IMR-90 (cell line): ENCODE data around the gene HOXA10. TPM values are rescaled to one million over a fixed set of nuclear protein-coding genes. Genes with fewer than 3 reads are reported as not detected.

Source experiments
- ATAC-seq: fragments of 200-7000 bp; cut with Tn5 transposase; 2 replicates; pipeline ENCODE4 v1.9.1; 2020; ENCODE audit warnings: low read depth, mild to moderate bottlenecking, moderate library complexity
- BruUV-seq: library from RNA; stranded (reverse); fragments of 400-500 nt; replicated peaks from 2 replicates; lab custom pipeline; 2021; lab: Mats Ljungman, UMichigan
- CTCF ChIA-PET: fragments of 300-600 bp; formaldehyde crosslinking; extraction: SDS; loops from one replicate; lab custom pipeline; 2021; ENCODE audit warnings: antibody characterized with exemption; lab: Yijun Ruan, JAX
- POLR2A ChIA-PET: fragments of 300-600 bp; sonication (Branson Sonifier 250); formaldehyde crosslinking; loops from one replicate; lab custom pipeline; 2022; ENCODE audit warnings: antibody characterized with exemption; ENCODE audit not compliant: unreplicated experiment; lab: Charles Lee
- DNase-seq: peaks from one replicate; pipeline ENCODE4 v3.0.0; 2013
- H2AFZ ChIP-seq: replicated peaks from 2 replicates; pipeline ENCODE3; 2013; ENCODE audit warnings: low read length, mild to moderate bottlenecking; ENCODE audit not compliant: poor library complexity
- H2AK5ac ChIP-seq: 2 replicates; pipeline ENCODE4 v1.6.1; 2013; ENCODE audit warnings: low read depth, low read length, inconsistent platforms
- H2AK9ac ChIP-seq: replicated peaks from 2 replicates; pipeline ENCODE3; 2013; ENCODE audit warnings: mild to moderate bottlenecking, low read depth, low read length, moderate library complexity; ENCODE audit not compliant: poor library complexity
- H2BK120ac ChIP-seq: 2 replicates; pipeline ENCODE4 v1.6.1; 2013; ENCODE audit warnings: low read depth, low read length, inconsistent platforms
- H2BK15ac ChIP-seq: 3 replicates; pipeline ENCODE4 v1.6.1; 2013; ENCODE audit warnings: low read depth, low read length, inconsistent platforms
- H2BK20ac ChIP-seq: 2 replicates; pipeline ENCODE4 v1.6.1; 2013; ENCODE audit warnings: low read depth, mild to moderate bottlenecking, inconsistent platforms, low read length, moderate library complexity
- H2BK5ac ChIP-seq: 2 replicates; pipeline ENCODE4 v1.6.1; 2013; ENCODE audit warnings: mild to moderate bottlenecking, low read depth, low read length, inconsistent platforms; ENCODE audit not compliant: poor library complexity, severe bottlenecking
- H3K14ac ChIP-seq: replicated peaks from 2 replicates; pipeline ENCODE4 v1.6.1; 2013; ENCODE audit warnings: low read depth, low read length, inconsistent platforms
- H3K18ac ChIP-seq: 2 replicates; pipeline ENCODE4 v1.6.1; 2013; ENCODE audit warnings: low read depth, low read length, control low read depth
- H3K23ac ChIP-seq: 2 replicates; pipeline ENCODE4 v1.6.1; 2013; ENCODE audit warnings: low read depth, low read length, inconsistent platforms
- H3K27ac ChIP-seq: 2 replicates; pipeline ENCODE4 v1.5.1; 2013; ENCODE audit warnings: mild to moderate bottlenecking, control low read depth, low read length; ENCODE audit not compliant: insufficient read depth
- H3K27me3 ChIP-seq: 2 replicates; pipeline ENCODE4 v1.6.1; 2013; ENCODE audit warnings: low read length; ENCODE audit not compliant: control insufficient read depth, insufficient read depth
- H3K36me3 ChIP-seq: 2 replicates; pipeline ENCODE4 v1.6.1; 2013; ENCODE audit warnings: low read length, mixed read lengths; ENCODE audit not compliant: control insufficient read depth, insufficient read depth
- H3K4ac ChIP-seq: 2 replicates; pipeline ENCODE4 v1.6.1; 2013; ENCODE audit warnings: low read depth, low read length, inconsistent platforms
- H3K4me1 ChIP-seq: 2 replicates; pipeline ENCODE4 v1.6.1; 2013; ENCODE audit warnings: low read length, mixed read lengths; ENCODE audit not compliant: control insufficient read depth, insufficient read depth
- H3K4me2 ChIP-seq: 2 replicates; pipeline ENCODE4 v1.6.1; 2013; ENCODE audit warnings: low read depth, mild to moderate bottlenecking, control low read depth, low read length, moderate library complexity
- H3K4me3 ChIP-seq: 2 replicates; pipeline ENCODE4 v1.5.1; 2013; ENCODE audit warnings: low read depth, mild to moderate bottlenecking, control low read depth, low read length, moderate library complexity; ENCODE audit not compliant: insufficient read depth
- H3K56ac ChIP-seq: 2 replicates; pipeline ENCODE4 v1.6.1; 2013; ENCODE audit warnings: low read length, inconsistent platforms; ENCODE audit not compliant: insufficient read depth; ENCODE audit errors: extremely low read depth
- H3K79me1 ChIP-seq, 2 experiments: 2 replicates each; pipeline ENCODE4 v1.6.1; 2013; ENCODE audit warnings: low read length in 2 of 2, inconsistent platforms in 1 of 2, low read depth in 1 of 2
- H3K9ac ChIP-seq: 2 replicates; pipeline ENCODE4 v1.6.1; 2013; ENCODE audit warnings: low read depth, low read length, control low read depth
- H3K9me1 ChIP-seq: 2 replicates; pipeline ENCODE4 v1.6.1; 2013; ENCODE audit warnings: low read length, inconsistent platforms; ENCODE audit not compliant: insufficient read depth
- H3K9me3 ChIP-seq: 2 replicates; pipeline ENCODE4 v1.6.1; 2013; ENCODE audit warnings: low read length; ENCODE audit not compliant: control insufficient read depth, insufficient read depth
- H4K20me1 ChIP-seq: 2 replicates; pipeline ENCODE4 v1.6.1; 2013; ENCODE audit warnings: low read length, inconsistent platforms; ENCODE audit not compliant: insufficient read depth
- H4K5ac ChIP-seq: 2 replicates; pipeline ENCODE4 v1.6.1; 2013; ENCODE audit warnings: mild to moderate bottlenecking, low read depth, low read length, control low read depth
- H4K8ac ChIP-seq, 2 experiments: 2 replicates each; pipeline ENCODE4 v1.6.1; 2013; ENCODE audit warnings: low read depth in 2 of 2, low read length in 2 of 2, control low read depth in 1 of 2, inconsistent platforms in 1 of 2
- H4K91ac ChIP-seq: 2 replicates; pipeline ENCODE4 v1.6.1; 2013; ENCODE audit warnings: low read depth, low read length, inconsistent platforms; ENCODE audit not compliant: insufficient read depth
- BHLHE40 ChIP-seq: fragments of 150-350 bp; IDR thresholded peaks from 2 replicates; pipeline ENCODE4 v1.6.1; 2016; ENCODE audit warnings: mild to moderate bottlenecking, low read depth, low read length
- CEBPB ChIP-seq: IDR thresholded peaks from 2 replicates; pipeline ENCODE4 v1.6.1; 2012; ENCODE audit warnings: low read depth, low read length, improper control_type of control experiment
- CHD1 ChIP-seq: IDR thresholded peaks from 2 replicates; pipeline ENCODE4 v1.6.1; 2012; ENCODE audit warnings: low read depth, low read length, improper control_type of control experiment
- CTCF ChIP-seq: conservative IDR thresholded peaks from 2 replicates; pipeline ENCODE4 v1.5.1; 2012; ENCODE audit warnings: mild to moderate bottlenecking, low read depth, low read length, improper control_type of control experiment
- FOS ChIP-seq: fragments of 150-350 bp; IDR thresholded peaks from 2 replicates; pipeline ENCODE4 v1.6.1; 2016; ENCODE audit warnings: low read depth, low read length
- MXI1 ChIP-seq: IDR thresholded peaks from 2 replicates; pipeline ENCODE4 v1.6.1; 2012; ENCODE audit warnings: low read depth, mild to moderate bottlenecking, low read length, moderate library complexity, borderline replicate concordance
- NFE2L2 ChIP-seq: fragments of 150-350 bp; IDR thresholded peaks from 2 replicates; pipeline ENCODE4 v1.6.1; 2016; ENCODE audit warnings: low read depth, mild to moderate bottlenecking, low read length
- RAD21 ChIP-seq: IDR thresholded peaks from 2 replicates; pipeline ENCODE4 v1.6.1; 2012; ENCODE audit warnings: low read length, improper control_type of control experiment
- WGBS, 2 experiments: methylation state at CpG; one replicate each; pipeline versions ENCODE4 v1.1.5 to v1.1.7; 2013; ENCODE audit warnings: missing lambda C conversion rate in 2 of 2; ENCODE audit not compliant: insufficient read length in 1 of 2; ENCODE audit errors: extremely low coverage in 2 of 2; 5-methylcytosine and 5-hydroxymethylcytosine counted together
- dilution Hi-C: fragments of 300-500 bp; cut with HindIII; formaldehyde crosslinking; loops from one replicate; pipeline ENCODE4 v1.14.3; 2018; ENCODE audit warnings: low sequenced_read_pairs; ENCODE audit not compliant: unreplicated experiment
- in situ Hi-C: fragments of 300-500 bp; cut with MboI; formaldehyde crosslinking; loops from 3 replicates; pipeline ENCODE4 v1.14.3; 2019; ENCODE audit warnings: low sequenced_read_pairs, inconsistent platforms, mixed read lengths
- intact Hi-C: fragments of 100-400 bp; cut with micrococcal nuclease; formaldehyde crosslinking; loops from 2 replicates; pipeline ENCODE4 v1.10.0; 2022
- polyA plus RNA-seq, 3 experiments: library from polyadenylated mRNA; depleted of rRNA; stranded (reverse); fragments of >200 nt; gene quantifications; 2 replicates each; pipeline ENCODE4 v1.2.3, GENCODE V29; 2012; ENCODE audit warnings: low replicate concordance in 1 of 3
- total RNA-seq: library from RNA; depleted of rRNA; stranded (reverse); fragments of >200 nt; gene quantifications from 2 replicates; pipeline ENCODE4 v1.2.3, GENCODE V29; 2012
- TF ChIP-seq, protein P1 (sequence below): fragments of 150-350 bp; IDR thresholded peaks from 2 replicates; pipeline ENCODE4 v1.6.1; 2016; ENCODE audit warnings: low read depth, mild to moderate bottlenecking, low read length, moderate library complexity, borderline replicate concordance

HOXA10 gene
- total and polyA plus RNA-seq, 2 of the 4 experiments (the other 2 are of a cell fraction), result 0.10 to 0.18 TPM

GRCh38 chr7:27122077-27122910 lies 51.8 kb downstream of the HOXA10 start:
- Histone ChIP-seq H4K5ac (peak overlapping the region; percentile 92), H3K36me3 (peaks cover 2% of the 10 kb centered on the region; the same call in 1 of the 2 replicates), H3K14ac (peak overlapping the region; percentile 94), H2BK120ac (peak overlapping the region; percentile 94), H2AK9ac (peak overlapping the region; percentile 87), H3K9ac (peak overlapping the region; percentile 96), H3K9me3 (no peaks in the 10 kb centered on the region), H3K56ac (peak overlapping the region; percentile 76), H3K9me1 (peaks cover 12% of the 10 kb centered on the region), H3K27ac (peak overlapping the region; percentile 99), H3K4me2 (peak overlapping the region; percentile 95), H2BK5ac (peak overlapping the region; percentile 88), H4K20me1 (0 out of 2 replicates have a peak, but pooled peaks cover 2% of the 10 kb centered on the region), H2BK20ac (peak overlapping the region; percentile 63), H2AK5ac (peak overlapping the region; percentile 76), H4K91ac (peak overlapping the region; percentile 96), H2AFZ (peak overlapping the region; percentile 84), H3K4me1 (peaks cover 36% of the 10 kb centered on the region), H3K4ac (peak overlapping the region; percentile 98), H2BK15ac (peak overlapping the region; percentile 64), H4K8ac (peak overlapping the region; percentile 90 to 93), H3K4me3 (peak overlapping the region; percentile 48), H3K23ac (peak overlapping the region; percentile 80), H3K79me1 (peaks cover 5 to 51% of the 10 kb centered on the region in 2 experiments; a peak in 3 of 4 replicates), H3K18ac (peak overlapping the region; percentile 67), H3K27me3 (no peaks in the 10 kb centered on the region)
- BruUV-seq, result no TSS peak
- ChIA-PET POLR2A (interaction anchor here (1.5 kb wide), 1 partner anchor 16 kb away, joined by 3 read pairs; no protein-coding TSS in a partner anchor), CTCF (interaction anchor here (0.6 to 1.2 kb wide), 2 partner anchors 17 to 41 kb away, joined by 3 to 5 read pairs; no protein-coding TSS in a partner anchor)
- WGBS, 2 experiments, result 14% methylated on average over 4 of the region's 42 CpGs; no CpG with 5 or more reads in 1 of the 2 experiments
- ATAC-seq (no peak), DNase-seq (peak; percentile 41)
- in situ Hi-C loops (no loop called here), dilution Hi-C loops (no loop called here), intact Hi-C loops (loop anchor here (2.0 to 5.0 kb wide), 2 partner anchors 23 to 920 kb away; partner anchors contain the start of genes CBX3 and HNRNPA2B1)
- TF ChIP-seq FOS (no peak), CHD1 (no peak; the same call in 1 of the 2 replicates), RAD21 (no peak), BHLHE40 (peak; percentile 63), NFE2L2 (no peak), MXI1 (no peak), CEBPB (no peak), CTCF (no peak)
- TF ChIP-seq, protein P1, sequence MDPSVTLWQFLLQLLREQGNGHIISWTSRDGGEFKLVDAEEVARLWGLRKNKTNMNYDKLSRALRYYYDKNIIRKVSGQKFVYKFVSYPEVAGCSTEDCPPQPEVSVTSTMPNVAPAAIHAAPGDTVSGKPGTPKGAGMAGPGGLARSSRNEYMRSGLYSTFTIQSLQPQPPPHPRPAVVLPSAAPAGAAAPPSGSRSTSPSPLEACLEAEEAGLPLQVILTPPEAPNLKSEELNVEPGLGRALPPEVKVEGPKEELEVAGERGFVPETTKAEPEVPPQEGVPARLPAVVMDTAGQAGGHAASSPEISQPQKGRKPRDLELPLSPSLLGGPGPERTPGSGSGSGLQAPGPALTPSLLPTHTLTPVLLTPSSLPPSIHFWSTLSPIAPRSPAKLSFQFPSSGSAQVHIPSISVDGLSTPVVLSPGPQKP, result no peak
